Caki2 (cell line): ENCODE results near the gene ATG9B. TPM values are rescaled to one million over a fixed set of nuclear protein-coding genes. Genes with fewer than 3 reads are reported as not detected.
"Not testable (repeated sequence)": the region's sequence is repeated elsewhere in the genome, so short reads cannot be mapped to it uniquely, and the experiment has no call there.

Experiments used
- DNase-seq: peaks from one replicate; pipeline ENCODE4 v3.0.0-alpha.2; 2015; ENCODE audit warnings: low read depth
- in situ Hi-C: cut with HindIII; loops from 2 replicates; pipeline ENCODE4 v1.10.0; 2016; ENCODE audit warnings: low sequenced_read_pairs, low pct_unique_long_range_greater_than_20kb, mixed read lengths
- total RNA-seq: library from RNA; depleted of rRNA; stranded (reverse); fragments of >200 nt; shearing (Covaris generic); gene quantifications from 2 replicates; pipeline ENCODE4 v1.2.3, GENCODE V29; 2014; ENCODE audit warnings: low replicate concordance

ATG9B gene
- total RNA-seq, 1 experiment from 2014 or later, result 0.68 TPM

GRCh38 chr7:151040616-151041375 is 16.5 kb upstream of the ATG9B start:
- in situ Hi-C loops, result no loop called here
- no peak for DNase-seq

GRCh38 chr7:151039850-151040548 is 15.7 kb upstream of the ATG9B start:
- in situ Hi-C loops, result no loop called here
- no peak for DNase-seq

GRCh38 chr7:151038951-151039849 is 14.9 kb upstream of the ATG9B start:
- DNase-seq, result peak; percentile 95
- in situ Hi-C loops, result no loop called here

GRCh38 chr7:151035902-151036301 is 11.6 kb upstream of the ATG9B start:
- in situ Hi-C loops, result no loop called here
- DNase-seq, result no peak

- in situ Hi-C loops, result no loop called here
- DNase-seq, result no peak
Observed at GRCh38 chr7:151035026-151035717, 10.9 kb upstream of the ATG9B start.

- DNase-seq, result no peak
- in situ Hi-C loops, result no loop called here
Observed at GRCh38 chr7:151034312-151035025, 10.2 kb upstream of the ATG9B start.

- in situ Hi-C loops, result no loop called here
- no peak for DNase-seq
Observed at GRCh38 chr7:151033864-151034249, 9.6 kb upstream of the ATG9B start.

GRCh38 chr7:151032936-151033863 is 8.9 kb upstream of the ATG9B start:
- DNase-seq, result peak; percentile 20
- in situ Hi-C loops, result no loop called here

GRCh38 chr7:151031011-151031410 is 6.7 kb upstream of the ATG9B start:
- in situ Hi-C loops, result no loop called here
- no peak for DNase-seq

- DNase-seq, result no peak
- in situ Hi-C loops, result no loop called here
Observed at GRCh38 chr7:151028948-151029501, 4.7 kb upstream of the ATG9B start.

GRCh38 chr7:151028131-151028947 is 4.0 kb upstream of the ATG9B start, which contains the start of gene ABCB8:
TSS of gene ABCB8 (plus strand) at chr7:151028450. CDS start at chr7:151028516, 66 bp downstream.
- in situ Hi-C loops, result no loop called here
- DNase-seq, result peak; percentile 100

GRCh38 chr7:151027728-151028130 is 3.4 kb upstream of the ATG9B start:
- in situ Hi-C loops, result not testable (repeated sequence)

GRCh38 chr7:151026771-151027727 is 2.8 kb upstream of the ATG9B start:
- in situ Hi-C loops, DNase-seq: not testable (repeated sequence)

More at GRCh38 chr7:151027728-151028130, 3.4 kb upstream of the ATG9B start:
- DNase-seq, result not testable (repeated sequence)

GRCh38 chr7:151025924-151026671 is 1.8 kb upstream of the ATG9B start:
- in situ Hi-C loops, result no loop called here
- DNase-seq, result no peak
